ENCODE measurements around the gene IDUA. TPM values are rescaled to one million over a fixed set of nuclear protein-coding genes. Genes with fewer than 3 reads are reported as not detected.

The IDUA gene
- total RNA-seq, 5 donors from 2014 or later (not counting 1 experiment from before 2014, with no cell fraction given) = 60.4 to 96.5 (median 78.7) TPM

DNA sequence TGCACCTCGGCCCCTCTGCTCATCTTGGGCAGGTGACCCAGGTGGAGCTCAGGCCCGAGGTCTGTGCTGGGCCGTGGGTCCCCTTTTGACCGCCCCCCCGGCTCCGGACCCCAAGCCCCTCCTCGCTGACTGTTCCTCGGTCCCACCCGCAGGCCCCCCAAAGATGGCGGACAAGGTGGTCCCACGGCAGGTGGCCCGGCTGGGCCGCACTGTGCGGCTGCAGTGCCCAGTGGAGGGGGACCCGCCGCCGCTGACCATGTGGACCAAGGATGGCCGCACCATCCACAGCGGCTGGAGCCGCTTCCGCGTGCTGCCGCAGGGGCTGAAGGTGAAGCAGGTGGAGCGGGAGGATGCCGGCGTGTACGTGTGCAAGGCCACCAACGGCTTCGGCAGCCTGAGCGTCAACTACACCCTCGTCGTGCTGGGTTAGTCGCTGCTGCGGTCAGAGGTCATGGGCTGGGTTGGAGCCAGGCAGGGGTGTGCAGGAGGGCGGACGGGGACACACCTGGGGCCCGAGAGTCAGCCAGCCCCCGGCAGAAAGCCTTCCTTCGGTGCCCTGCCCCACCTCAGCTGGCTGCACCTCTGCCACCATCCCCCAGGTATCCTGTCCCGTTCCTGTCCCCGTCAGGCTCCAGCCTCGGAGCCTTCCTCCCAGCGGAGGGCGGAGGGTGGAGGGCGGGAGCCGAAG, 35.4 kb downstream of the IDUA start:
- peaks cover 0 to 21% of the 10 kb centered on the region in 2 experiments for H3K4me1 ChIP-seq (ENCODE audit: control insufficient read depth in 1 of 2, extremely low read depth in 1 of 2, insufficient read depth in 2 of 2, low read length in 2 of 2)
- peaks cover 0 to 6% of the 10 kb centered on the region in 2 donors for H3K36me3 ChIP-seq (ENCODE audit: control insufficient read depth in 2 of 2, extremely low read depth in 1 of 2, insufficient read depth in 1 of 2, low read length in 1 of 2)
- no peaks in the 10 kb centered on the region for H3K27me3 ChIP-seq (replicated peaks in 1 of 2; ENCODE audit: control insufficient read depth in 2 of 2, extremely low read depth in 1 of 2, insufficient read depth in 2 of 2, low read length in 1 of 2)
- 96% methylated on average over 45 of the region's 46 CpGs for WGBS (ENCODE audit: insufficient coverage)
- ChIA-PET POLR2A (no interaction called here), CTCF (no interaction called here)
- no peak for ATAC-seq (replicated peaks in 1 of 4)
- Mint-ChIP-seq H3K9me3 (no peaks in the 10 kb centered on the region), H3K27me3 (no peaks in the 10 kb centered on the region), H3K27ac (no peak overlapping the region), H3K4me1 (peaks cover 9 to 19% (median 12%) of the 10 kb centered on the region in 3 donors), H3K36me3 (peaks cover 5% of the 10 kb centered on the region), H3K4me3 (no peak overlapping the region)
- H3K4me3 ChIP-seq (ENCODE audit: control insufficient read depth in 1 of 2, extremely low read depth in 1 of 2, low read length in 1 of 2) = no peak overlapping the region
- no peaks in the 10 kb centered on the region for H3K9me3 ChIP-seq
- DNase-seq = no peak
- no peak overlapping the region for H3K27ac ChIP-seq (ENCODE audit: low read length)

DNA sequence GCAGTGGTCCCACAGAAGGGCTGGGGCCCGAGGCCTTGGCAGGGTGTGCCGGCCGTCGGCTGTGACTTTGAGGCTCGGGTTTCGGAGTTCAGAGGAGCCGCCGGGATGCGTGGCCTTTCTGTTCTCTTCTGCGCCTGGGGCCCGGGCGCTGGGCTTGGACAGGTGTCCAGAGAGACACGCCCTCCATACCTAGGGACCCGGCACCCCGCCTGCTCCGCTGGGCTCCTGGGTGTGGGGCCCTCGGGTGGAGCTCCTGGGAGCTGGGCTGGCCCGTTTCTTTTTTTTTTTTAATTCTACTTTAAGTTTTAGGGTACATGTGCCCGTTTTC, 35.9 kb downstream of the IDUA start:
- Mint-ChIP-seq H3K27ac (no peak overlapping the region), H3K27me3 (no peaks in the 10 kb centered on the region), H3K4me1 (peaks cover 9 to 19% (median 12%) of the 10 kb centered on the region in 3 donors), H3K4me3 (no peak overlapping the region), H3K9me3 (no peaks in the 10 kb centered on the region), H3K36me3 (peaks cover 5% of the 10 kb centered on the region)
- Histone ChIP-seq H3K4me3 (ENCODE audit: control insufficient read depth in 1 of 2, extremely low read depth in 1 of 2, low read length in 1 of 2) (no peak overlapping the region), H3K4me1 (ENCODE audit: control insufficient read depth in 1 of 2, extremely low read depth in 1 of 2, insufficient read depth in 2 of 2, low read length in 2 of 2) (peaks cover 0 to 21% of the 10 kb centered on the region in 2 experiments), H3K27me3 (replicated peaks in 1 of 2; ENCODE audit: control insufficient read depth in 2 of 2, extremely low read depth in 1 of 2, insufficient read depth in 2 of 2, low read length in 1 of 2) (no peaks in the 10 kb centered on the region), H3K36me3 (ENCODE audit: control insufficient read depth in 2 of 2, extremely low read depth in 1 of 2, insufficient read depth in 1 of 2, low read length in 1 of 2) (peaks cover 0 to 6% of the 10 kb centered on the region in 2 donors), H3K27ac (ENCODE audit: low read length) (no peak overlapping the region), H3K9me3 (no peaks in the 10 kb centered on the region)
- WGBS (ENCODE audit: insufficient coverage) = 98% methylated on average over 16 of the region's 19 CpGs
- POLR2A ChIA-PET = no interaction called here
- ATAC-seq (replicated peaks in 1 of 4) = no peak
- CTCF ChIA-PET = no interaction called here
- no peak for DNase-seq

DNA sequence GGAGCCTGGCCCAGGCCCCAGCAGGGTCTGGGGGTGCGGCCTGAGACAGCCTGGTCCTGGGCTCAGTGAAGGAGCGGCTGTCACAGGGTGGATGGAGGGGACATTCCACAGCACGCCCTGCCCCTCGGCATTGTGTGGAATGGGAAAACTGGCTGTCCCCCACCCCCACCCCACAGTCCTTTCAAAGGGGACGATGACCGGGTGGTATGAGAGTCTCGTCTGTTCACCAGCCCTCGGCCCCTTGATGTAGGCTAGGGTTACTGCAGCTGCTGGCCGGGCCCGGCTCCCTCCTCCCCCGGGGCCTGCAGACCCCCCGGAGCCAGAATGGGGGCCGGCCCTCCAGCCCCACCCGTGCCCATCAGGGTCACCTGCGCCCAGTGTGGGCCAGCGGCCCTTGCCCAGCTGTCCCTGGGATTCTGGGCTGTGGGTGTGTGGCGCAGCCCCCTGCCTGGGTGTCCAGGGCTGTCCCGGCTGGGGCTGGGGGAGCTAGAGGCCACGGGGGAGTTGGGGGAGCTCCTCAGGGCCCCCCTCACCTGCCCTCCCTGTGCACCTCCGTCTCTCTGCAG, 36.3 kb downstream of the IDUA start:
- no peak overlapping the region for H3K27ac Mint-ChIP-seq
- WGBS (ENCODE audit: insufficient coverage) = 88% methylated on average over 7 of the region's 20 CpGs
- no peaks in the 10 kb centered on the region for H3K27me3 Mint-ChIP-seq
- ChIA-PET CTCF (no interaction called here), POLR2A (no interaction called here)
- H3K36me3 Mint-ChIP-seq = peaks cover 5% of the 10 kb centered on the region
- Histone ChIP-seq H3K9me3 (no peaks in the 10 kb centered on the region), H3K27me3 (replicated peaks in 1 of 2; ENCODE audit: control insufficient read depth in 2 of 2, extremely low read depth in 1 of 2, insufficient read depth in 2 of 2, low read length in 1 of 2) (no peaks in the 10 kb centered on the region), H3K4me1 (ENCODE audit: control insufficient read depth in 1 of 2, extremely low read depth in 1 of 2, insufficient read depth in 2 of 2, low read length in 2 of 2) (peaks cover 0 to 21% of the 10 kb centered on the region in 2 experiments), H3K36me3 (ENCODE audit: control insufficient read depth in 2 of 2, extremely low read depth in 1 of 2, insufficient read depth in 1 of 2, low read length in 1 of 2) (peaks cover 0 to 6% of the 10 kb centered on the region in 2 donors), H3K27ac (ENCODE audit: low read length) (no peak overlapping the region), H3K4me3 (ENCODE audit: control insufficient read depth in 1 of 2, extremely low read depth in 1 of 2, low read length in 1 of 2) (no peak overlapping the region)
- no peak for DNase-seq
- no peak for ATAC-seq (replicated peaks in 1 of 4)
- H3K4me3 Mint-ChIP-seq = no peak overlapping the region
- peaks cover 9 to 19% (median 12%) of the 10 kb centered on the region in 3 donors for H3K4me1 Mint-ChIP-seq
- H3K9me3 Mint-ChIP-seq = no peaks in the 10 kb centered on the region

DNA sequence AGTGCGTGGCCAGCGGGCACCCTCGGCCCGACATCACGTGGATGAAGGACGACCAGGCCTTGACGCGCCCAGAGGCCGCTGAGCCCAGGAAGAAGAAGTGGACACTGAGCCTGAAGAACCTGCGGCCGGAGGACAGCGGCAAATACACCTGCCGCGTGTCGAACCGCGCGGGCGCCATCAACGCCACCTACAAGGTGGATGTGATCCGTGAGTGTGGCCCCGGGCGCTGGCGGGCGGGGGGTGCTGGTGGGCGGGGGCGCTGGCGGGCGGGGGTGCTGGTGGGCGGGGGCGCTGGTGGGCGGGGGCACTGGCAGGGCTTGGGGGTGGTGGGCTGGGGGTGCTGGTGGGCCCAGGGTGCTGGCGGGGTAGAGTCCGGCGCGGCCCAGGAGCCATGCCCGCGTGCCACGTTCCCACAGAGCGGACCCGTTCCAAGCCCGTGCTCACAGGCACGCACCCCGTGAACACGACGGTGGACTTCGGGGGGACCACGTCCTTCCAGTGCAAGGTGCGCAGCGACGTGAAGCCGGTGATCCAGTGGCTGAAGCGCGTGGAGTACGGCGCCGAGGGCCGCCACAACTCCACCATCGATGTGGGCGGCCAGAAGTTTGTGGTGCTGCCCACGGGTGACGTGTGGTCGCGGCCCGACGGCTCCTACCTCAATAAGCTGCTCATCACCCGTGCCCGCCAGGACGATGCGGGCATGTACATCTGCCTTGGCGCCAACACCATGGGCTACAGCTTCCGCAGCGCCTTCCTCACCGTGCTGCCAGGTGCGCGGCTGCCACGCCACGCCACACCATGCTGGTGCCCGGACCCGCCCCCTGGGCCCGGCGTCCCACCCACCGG, 37.3 kb downstream of the IDUA start:
- Mint-ChIP-seq H3K27me3 (no peaks in the 10 kb centered on the region), H3K36me3 (peaks cover 5% of the 10 kb centered on the region), H3K4me3 (no peak overlapping the region), H3K9me3 (no peaks in the 10 kb centered on the region), H3K4me1 (peaks cover 9 to 19% (median 12%) of the 10 kb centered on the region in 3 donors), H3K27ac (no peak overlapping the region)
- Histone ChIP-seq H3K4me1 (ENCODE audit: control insufficient read depth in 1 of 2, extremely low read depth in 1 of 2, insufficient read depth in 2 of 2, low read length in 2 of 2) (peaks cover 0 to 21% of the 10 kb centered on the region in 2 experiments), H3K27ac (ENCODE audit: low read length) (no peak overlapping the region), H3K36me3 (ENCODE audit: control insufficient read depth in 2 of 2, extremely low read depth in 1 of 2, insufficient read depth in 1 of 2, low read length in 1 of 2) (peaks cover 0 to 6% of the 10 kb centered on the region in 2 donors), H3K4me3 (ENCODE audit: control insufficient read depth in 1 of 2, extremely low read depth in 1 of 2, low read length in 1 of 2) (no peak overlapping the region), H3K27me3 (replicated peaks in 1 of 2; ENCODE audit: control insufficient read depth in 2 of 2, extremely low read depth in 1 of 2, insufficient read depth in 2 of 2, low read length in 1 of 2) (peaks cover 0 to under 1% of the 10 kb centered on the region in 2 experiments), H3K9me3 (no peaks in the 10 kb centered on the region)
- whole genome bisulfite sequencing (ENCODE audit: insufficient coverage) = 98% methylated on average over 59 of the region's 83 CpGs
- DNase-seq (no peak), ATAC-seq (replicated peaks in 1 of 4) (no peak)
- POLR2A ChIA-PET = no interaction called here
- CTCF ChIA-PET = no interaction called here

DNA sequence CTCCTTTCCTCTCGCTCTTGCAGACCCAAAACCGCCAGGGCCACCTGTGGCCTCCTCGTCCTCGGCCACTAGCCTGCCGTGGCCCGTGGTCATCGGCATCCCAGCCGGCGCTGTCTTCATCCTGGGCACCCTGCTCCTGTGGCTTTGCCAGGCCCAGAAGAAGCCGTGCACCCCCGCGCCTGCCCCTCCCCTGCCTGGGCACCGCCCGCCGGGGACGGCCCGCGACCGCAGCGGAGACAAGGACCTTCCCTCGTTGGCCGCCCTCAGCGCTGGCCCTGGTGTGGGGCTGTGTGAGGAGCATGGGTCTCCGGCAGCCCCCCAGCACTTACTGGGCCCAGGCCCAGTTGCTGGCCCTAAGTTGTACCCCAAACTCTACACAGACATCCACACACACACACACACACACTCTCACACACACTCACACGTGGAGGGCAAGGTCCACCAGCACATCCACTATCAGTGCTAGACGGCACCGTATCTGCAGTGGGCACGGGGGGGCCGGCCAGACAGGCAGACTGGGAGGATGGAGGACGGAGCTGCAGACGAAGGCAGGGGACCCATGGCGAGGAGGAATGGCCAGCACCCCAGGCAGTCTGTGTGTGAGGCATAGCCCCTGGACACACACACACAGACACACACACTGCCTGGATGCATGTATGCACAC, 38.2 kb downstream of the IDUA start:
- Histone ChIP-seq H3K9me3 (no peaks in the 10 kb centered on the region), H3K4me1 (ENCODE audit: control insufficient read depth in 1 of 2, extremely low read depth in 1 of 2, insufficient read depth in 2 of 2, low read length in 2 of 2) (peaks cover 0 to 13% of the 10 kb centered on the region in 2 experiments), H3K36me3 (ENCODE audit: control insufficient read depth in 2 of 2, extremely low read depth in 1 of 2, insufficient read depth in 1 of 2, low read length in 1 of 2) (peaks cover 0 to 6% of the 10 kb centered on the region in 2 donors), H3K27ac (ENCODE audit: low read length) (no peak overlapping the region), H3K4me3 (ENCODE audit: control insufficient read depth in 1 of 2, extremely low read depth in 1 of 2, low read length in 1 of 2) (no peak overlapping the region), H3K27me3 (replicated peaks in 1 of 2; ENCODE audit: control insufficient read depth in 2 of 2, extremely low read depth in 1 of 2, insufficient read depth in 2 of 2, low read length in 1 of 2) (peaks cover 0 to 9% of the 10 kb centered on the region in 2 experiments)
- H3K4me1 Mint-ChIP-seq = peaks cover 6 to 16% (median 12%) of the 10 kb centered on the region in 3 donors
- ChIA-PET CTCF (no interaction called here), POLR2A (no interaction called here)
- H3K4me3 Mint-ChIP-seq = no peak overlapping the region
- H3K36me3 Mint-ChIP-seq = peaks cover 5% of the 10 kb centered on the region
- H3K27ac Mint-ChIP-seq = no peak overlapping the region
- no peaks in the 10 kb centered on the region for H3K9me3 Mint-ChIP-seq
- H3K27me3 Mint-ChIP-seq = no peaks in the 10 kb centered on the region
- DNase-seq (no peak), ATAC-seq (replicated peaks in 1 of 4) (no peak)
- WGBS (ENCODE audit: insufficient coverage) = 97% methylated on average over 18 of the region's 32 CpGs

DNA sequence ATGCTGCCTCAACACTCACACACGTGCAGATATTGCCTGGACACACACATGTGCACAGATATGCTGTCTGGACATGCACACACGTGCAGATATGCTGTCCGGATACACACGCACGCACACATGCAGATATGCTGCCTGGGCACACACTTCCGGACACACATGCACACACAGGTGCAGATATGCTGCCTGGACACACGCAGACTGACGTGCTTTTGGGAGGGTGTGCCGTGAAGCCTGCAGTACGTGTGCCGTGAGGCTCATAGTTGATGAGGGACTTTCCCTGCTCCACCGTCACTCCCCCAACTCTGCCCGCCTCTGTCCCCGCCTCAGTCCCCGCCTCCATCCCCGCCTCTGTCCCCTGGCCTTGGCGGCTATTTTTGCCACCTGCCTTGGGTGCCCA, 39.3 kb downstream of the IDUA start:
- no peak overlapping the region for H3K27ac ChIP-seq (ENCODE audit: low read length)
- Mint-ChIP-seq H3K9me3 (no peaks in the 10 kb centered on the region), H3K4me3 (no peak overlapping the region), H3K36me3 (peaks cover 5% of the 10 kb centered on the region), H3K27me3 (no peaks in the 10 kb centered on the region), H3K4me1 (peaks cover 4 to 13% (median 10%) of the 10 kb centered on the region in 3 donors), H3K27ac (no peak overlapping the region)
- H3K27me3 ChIP-seq (replicated peaks in 1 of 2; ENCODE audit: control insufficient read depth in 2 of 2, extremely low read depth in 1 of 2, insufficient read depth in 2 of 2, low read length in 1 of 2) = peaks cover 0 to 20% of the 10 kb centered on the region in 2 experiments
- H3K9me3 ChIP-seq = no peaks in the 10 kb centered on the region
- ATAC-seq (replicated peaks in 1 of 4) = peak in 3 of 4 experiments; percentile 28 to 76 (median 44)
- DNase-seq = peak in 14 of 35 experiments; percentile 8 to 60 (median 21)
- peaks cover 0 to 6% of the 10 kb centered on the region in 2 donors for H3K36me3 ChIP-seq (ENCODE audit: control insufficient read depth in 2 of 2, extremely low read depth in 1 of 2, insufficient read depth in 1 of 2, low read length in 1 of 2)
- CTCF ChIA-PET = no interaction called here
- POLR2A ChIA-PET = no interaction called here
- H3K4me3 ChIP-seq (ENCODE audit: control insufficient read depth in 1 of 2, extremely low read depth in 1 of 2, low read length in 1 of 2) = no peak overlapping the region
- H3K4me1 ChIP-seq (ENCODE audit: control insufficient read depth in 1 of 2, extremely low read depth in 1 of 2, insufficient read depth in 2 of 2, low read length in 2 of 2) = peaks cover 0 to 10% of the 10 kb centered on the region in 2 experiments
- WGBS (ENCODE audit: insufficient coverage) = 70% methylated on average over 8 of the region's 17 CpGs

Data from T-cell (primary cell).